Measurements from ENCODE around the gene SRRM1. TPM values are rescaled to one million over a fixed set of nuclear protein-coding genes. Genes with fewer than 3 reads are reported as not detected.
A peak's percentile ranks its signal among the peaks of the same experiment; 100 is the strongest.
"Not testable (repeated sequence)": the region's sequence is repeated elsewhere in the genome, so short reads cannot be mapped to it uniquely, and the experiment has no call there.

The SRRM1 gene
- total RNA-seq, 1 donor: 74.3 TPM

DNA sequence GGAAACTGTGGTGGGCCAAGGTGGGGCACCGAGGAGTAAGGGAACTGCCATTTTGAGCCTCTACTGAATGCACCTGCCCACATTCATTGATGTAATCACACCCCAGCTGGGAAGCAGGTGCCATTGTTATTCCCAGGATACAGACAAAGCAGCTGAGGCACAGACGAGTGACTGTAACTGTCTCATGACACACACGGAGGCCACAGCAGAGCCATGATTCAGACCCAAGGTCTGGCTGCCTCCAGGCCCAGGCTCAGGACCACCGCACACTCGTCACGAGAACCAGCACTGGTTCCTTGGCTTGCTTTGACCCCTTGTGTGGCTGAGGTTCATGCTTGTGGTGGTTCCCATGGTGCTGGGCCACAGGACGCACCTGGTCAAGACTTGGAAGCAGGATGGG lies 56.5 kb downstream of the SRRM1 start:
- no peak for DNase-seq (ENCODE audit: low read depth)

DNA sequence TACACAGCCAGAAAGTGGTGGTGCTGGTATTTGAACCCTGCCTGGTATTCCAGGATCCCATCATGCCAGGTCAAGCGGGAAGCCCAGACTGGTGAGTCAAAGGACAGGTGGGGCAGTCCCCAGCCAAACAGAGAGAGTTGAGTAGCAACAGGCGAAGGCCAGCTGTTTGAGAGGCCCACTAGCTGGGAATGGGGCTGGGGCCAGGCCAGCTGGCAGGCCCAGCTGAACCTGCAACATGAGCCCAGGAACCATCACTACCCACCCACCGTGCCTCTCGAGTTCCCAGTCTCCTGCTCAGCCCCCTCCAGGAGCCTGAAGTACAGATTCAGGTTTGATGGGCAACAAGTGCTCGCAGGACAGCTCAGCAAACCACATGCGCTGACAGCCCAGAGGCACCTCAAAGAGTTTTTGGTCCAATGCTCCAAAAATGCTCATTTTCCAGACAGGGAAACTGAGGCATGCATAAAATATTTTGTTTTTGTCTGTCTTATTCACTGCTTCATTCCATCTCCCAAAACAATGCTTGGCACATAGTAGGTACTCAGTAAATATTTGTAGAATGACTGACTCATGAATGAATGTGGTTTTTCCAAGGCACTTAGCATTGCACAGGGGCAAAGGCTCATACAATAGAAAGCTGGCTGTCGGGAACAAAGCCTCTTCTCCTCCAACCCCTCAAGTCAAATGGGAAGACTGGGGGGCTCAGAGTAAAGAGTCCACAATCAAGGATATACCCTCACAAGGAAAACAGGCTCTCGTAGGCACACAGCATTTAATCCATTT lies 59.6 kb downstream of the SRRM1 start:
- peak; percentile 56 for DNase-seq (ENCODE audit: low read depth)
- TF ChIP-seq, protein P1, sequence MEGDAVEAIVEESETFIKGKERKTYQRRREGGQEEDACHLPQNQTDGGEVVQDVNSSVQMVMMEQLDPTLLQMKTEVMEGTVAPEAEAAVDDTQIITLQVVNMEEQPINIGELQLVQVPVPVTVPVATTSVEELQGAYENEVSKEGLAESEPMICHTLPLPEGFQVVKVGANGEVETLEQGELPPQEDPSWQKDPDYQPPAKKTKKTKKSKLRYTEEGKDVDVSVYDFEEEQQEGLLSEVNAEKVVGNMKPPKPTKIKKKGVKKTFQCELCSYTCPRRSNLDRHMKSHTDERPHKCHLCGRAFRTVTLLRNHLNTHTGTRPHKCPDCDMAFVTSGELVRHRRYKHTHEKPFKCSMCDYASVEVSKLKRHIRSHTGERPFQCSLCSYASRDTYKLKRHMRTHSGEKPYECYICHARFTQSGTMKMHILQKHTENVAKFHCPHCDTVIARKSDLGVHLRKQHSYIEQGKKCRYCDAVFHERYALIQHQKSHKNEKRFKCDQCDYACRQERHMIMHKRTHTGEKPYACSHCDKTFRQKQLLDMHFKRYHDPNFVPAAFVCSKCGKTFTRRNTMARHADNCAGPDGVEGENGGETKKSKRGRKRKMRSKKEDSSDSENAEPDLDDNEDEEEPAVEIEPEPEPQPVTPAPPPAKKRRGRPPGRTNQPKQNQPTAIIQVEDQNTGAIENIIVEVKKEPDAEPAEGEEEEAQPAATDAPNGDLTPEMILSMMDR (IDR thresholded peaks at IDR 0.05; ENCODE audit: insufficient read depth, low read length): no peak
- no peak overlapping the region for H3K4me3 ChIP-seq (ENCODE audit: low read depth, low read length)

More for the DNA sequence above, 56.5 kb downstream of the SRRM1 start:
- TF ChIP-seq, protein P1 (IDR thresholded peaks at IDR 0.05; ENCODE audit: insufficient read depth, low read length): no peak
- no peak overlapping the region for H3K4me3 ChIP-seq (ENCODE audit: low read depth, low read length)

DNA sequence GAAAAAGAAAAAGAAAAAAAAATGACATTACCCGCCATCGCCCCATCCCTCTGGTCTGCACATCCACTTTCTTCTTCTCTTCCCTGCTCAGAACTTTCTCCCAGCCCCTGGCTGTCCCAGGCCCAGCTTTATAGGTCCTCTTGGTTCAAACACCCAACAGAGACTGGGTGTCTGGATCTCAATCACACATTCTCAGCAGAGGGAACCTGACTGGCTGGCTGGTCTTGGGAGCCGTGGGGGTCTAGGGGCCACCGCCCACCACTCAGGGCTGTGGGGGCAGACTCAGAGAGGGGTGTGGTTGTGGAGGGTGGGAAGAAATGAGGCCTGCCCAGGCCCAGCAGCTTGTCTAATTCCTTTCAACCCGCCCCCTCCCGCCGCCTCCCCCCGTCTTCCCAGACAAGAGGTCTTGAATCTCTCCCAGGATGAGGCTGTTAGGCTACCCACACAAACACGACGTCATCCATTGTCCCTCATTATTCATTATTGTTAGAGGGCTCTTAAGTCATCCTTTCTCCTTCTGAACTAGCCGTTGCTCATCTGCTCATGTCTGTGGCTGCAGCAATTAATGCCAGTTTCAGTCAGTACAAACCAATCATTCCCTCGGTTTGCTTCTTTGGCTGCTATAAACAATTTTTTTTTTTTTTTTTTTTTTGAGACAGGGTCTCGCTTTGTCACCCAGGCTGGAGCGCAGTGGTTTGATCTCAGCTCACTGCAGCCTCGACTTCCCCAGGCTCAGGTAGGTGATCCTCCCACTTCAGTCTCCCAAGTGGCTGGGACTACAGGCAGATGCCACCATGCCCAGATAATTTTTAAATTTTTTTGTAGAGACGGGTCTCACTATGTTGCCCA lies 61.5 kb downstream of the SRRM1 start:
- H3K4me3 ChIP-seq (ENCODE audit: low read depth, low read length): no peak overlapping the region
- TF ChIP-seq, protein P1 (IDR thresholded peaks at IDR 0.05; ENCODE audit: insufficient read depth, low read length): no peak
- peak; percentile 79 for DNase-seq (ENCODE audit: low read depth)

DNA sequence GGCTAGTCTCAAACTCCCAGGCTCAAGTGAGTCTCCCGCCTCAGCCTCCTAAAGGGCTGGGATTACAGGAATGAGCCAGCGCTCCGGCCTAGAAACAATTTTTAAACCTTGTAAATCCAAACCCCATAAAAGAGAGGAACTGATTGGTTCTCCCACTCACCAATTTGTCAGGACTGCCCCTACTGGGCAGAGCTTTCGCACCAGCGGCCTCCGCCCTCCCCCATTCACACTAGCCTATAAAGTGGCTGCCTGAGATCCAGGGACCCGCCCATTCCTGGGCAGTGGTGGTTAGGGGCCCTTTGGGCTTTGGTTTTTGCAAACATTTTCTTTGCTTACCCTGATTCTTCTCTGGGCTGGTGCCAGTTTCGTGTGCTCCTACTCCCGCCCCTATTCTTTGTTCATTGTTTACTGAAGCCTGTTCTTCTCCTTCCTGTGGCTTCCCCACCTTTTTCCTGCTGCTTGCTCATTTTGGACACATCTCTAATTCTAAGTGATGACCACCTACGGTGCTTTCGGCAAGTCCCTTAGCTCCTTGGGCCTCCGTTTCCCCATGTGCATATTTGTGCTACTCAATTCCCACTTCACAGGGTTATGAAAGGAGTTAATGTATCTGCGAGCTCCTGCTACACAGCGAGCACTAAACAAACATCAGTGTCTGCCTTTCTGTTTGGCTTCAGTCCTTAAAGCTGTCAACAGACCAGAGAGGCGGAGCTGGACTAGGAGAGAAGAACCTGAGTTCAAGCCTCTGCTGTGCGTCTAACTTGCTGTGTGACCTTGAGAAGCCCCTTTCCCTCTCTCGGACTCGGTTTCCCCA lies 62.4 kb downstream of the SRRM1 start:
- no peak overlapping the region for H3K4me3 ChIP-seq (ENCODE audit: low read depth, low read length)
- peak; percentile 93 for DNase-seq (ENCODE audit: low read depth)
- TF ChIP-seq, protein P1 (IDR thresholded peaks at IDR 0.05; ENCODE audit: insufficient read depth, low read length): no peak

DNA sequence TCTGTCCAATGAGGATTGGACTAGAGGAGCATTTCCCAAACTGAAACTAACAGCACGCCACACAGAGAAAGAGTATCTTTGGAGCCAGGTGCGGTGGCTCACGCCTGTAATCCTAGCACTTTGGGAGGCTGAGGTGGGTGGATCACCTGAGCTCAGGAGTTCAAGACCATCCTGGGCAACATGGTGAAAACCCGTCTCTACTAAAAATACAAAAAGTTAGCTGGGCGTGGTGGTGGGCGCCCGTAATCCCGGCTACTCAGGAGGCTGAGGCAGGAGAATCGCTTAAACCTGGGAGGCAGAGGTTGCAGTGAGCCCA lies 62.9 kb downstream of the SRRM1 start:
- not testable (repeated sequence) for DNase-seq (ENCODE audit: low read depth); H3K4me3 ChIP-seq (ENCODE audit: low read depth, low read length)

DNA sequence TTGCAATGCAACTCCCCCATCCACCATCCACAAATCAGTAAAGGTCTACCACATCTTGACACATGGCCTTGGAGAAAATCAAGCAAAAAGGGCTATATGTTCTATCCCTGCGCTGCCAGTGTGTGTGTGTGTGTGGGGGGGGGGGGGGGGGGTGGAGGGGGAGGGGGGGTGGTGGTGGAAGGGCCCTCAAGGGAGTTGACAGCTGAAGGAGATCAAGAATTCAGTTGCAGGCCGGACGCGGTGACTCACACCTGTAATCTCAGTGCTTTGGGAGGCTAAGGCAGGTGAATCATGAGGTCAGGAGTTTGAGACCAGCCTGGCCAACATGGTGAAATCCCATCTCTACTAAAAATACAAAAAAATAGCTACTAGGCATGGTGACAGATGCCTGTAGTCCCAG lies 64.6 kb downstream of the SRRM1 start:
- no peak overlapping the region for H3K4me3 ChIP-seq (ENCODE audit: low read depth, low read length)
- DNase-seq (ENCODE audit: low read depth): peak; percentile 84
- TF ChIP-seq, protein P1 (IDR thresholded peaks at IDR 0.05; ENCODE audit: insufficient read depth, low read length): no peak

DNA sequence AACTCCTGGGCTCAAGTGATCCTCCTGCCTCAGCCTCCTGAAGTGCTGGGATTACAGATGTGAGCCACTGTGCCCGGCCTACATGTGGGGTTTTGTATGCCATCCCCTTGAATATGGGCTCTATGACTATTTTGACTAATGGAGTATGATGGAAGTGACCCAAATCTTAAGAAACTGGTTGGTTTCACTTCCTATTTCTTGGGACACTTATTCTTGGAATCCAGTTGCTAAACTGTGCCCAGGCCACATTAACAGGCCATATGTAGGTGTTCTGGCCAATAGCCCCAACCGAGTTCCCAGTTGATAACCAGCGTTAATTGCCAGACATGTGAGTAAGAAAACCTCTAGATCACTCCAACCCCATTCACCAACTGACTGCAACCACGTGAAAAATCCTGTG lies 65.8 kb downstream of the SRRM1 start:
- TF ChIP-seq, protein P1 (IDR thresholded peaks at IDR 0.05; ENCODE audit: insufficient read depth, low read length): no peak
- no peak for DNase-seq (ENCODE audit: low read depth)
- H3K4me3 ChIP-seq (ENCODE audit: low read depth, low read length): no peak overlapping the region
